Measurements from ENCODE around the gene ATF7.
A peak's percentile ranks its signal among the peaks of the same experiment; 100 is the strongest.

The ATF7 gene

DNA sequence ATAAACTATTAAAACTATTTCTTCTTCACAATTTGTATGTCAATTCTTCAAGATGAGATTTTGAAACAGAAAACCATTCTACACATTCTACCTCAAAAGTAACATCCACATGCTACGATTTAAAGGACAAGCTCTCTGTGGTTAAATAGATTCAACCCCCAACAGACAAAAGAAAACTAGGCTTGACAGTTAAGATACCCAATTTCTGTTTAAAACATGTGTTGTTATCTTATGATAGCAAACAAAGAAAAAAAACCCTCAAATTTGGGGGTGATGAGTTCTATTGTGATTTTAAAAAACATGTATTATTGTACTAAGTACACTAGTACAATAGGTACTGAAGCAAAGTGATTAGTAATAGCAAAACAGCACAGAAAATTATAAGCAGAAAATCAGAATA lies 33.8 kb downstream of the ATF7 start:
- Histone ChIP-seq H3K27me3 (ENCODE audit: control insufficient read depth in 5 of 5, insufficient read depth in 4 of 5, low read length in 5 of 5) (no peaks in the 10 kb centered on the region), H3K9me3 (ENCODE audit: control insufficient read depth in 5 of 5, low read length in 5 of 5) (no peaks in the 10 kb centered on the region), H3K9ac (ENCODE audit: low read length in 5 of 5) (no peak overlapping the region), H3K4me3 (ENCODE audit: low read depth in 1 of 5, low read length in 5 of 5) (no peak overlapping the region), H3K4me1 (ENCODE audit: control insufficient read depth in 5 of 5, insufficient read depth in 5 of 5, low read length in 5 of 5) (peaks cover 9 to 36% (median 27%) of the 10 kb centered on the region in 5 donors), H3K27ac (ENCODE audit: low read depth, low read length) (no peak overlapping the region), H3K36me3 (ENCODE audit: control insufficient read depth in 5 of 5, insufficient read depth in 5 of 5, low read length in 5 of 5) (peaks cover 0 to 4% (median 0%) of the 10 kb centered on the region in 5 donors)

- Histone ChIP-seq H3K4me1 (ENCODE audit: control insufficient read depth in 5 of 5, insufficient read depth in 5 of 5, low read length in 5 of 5) (peaks cover 9 to 28% (median 19%) of the 10 kb centered on the region in 5 donors), H3K27ac (ENCODE audit: low read depth, low read length) (no peak overlapping the region), H3K9ac (ENCODE audit: low read length in 5 of 5) (peak overlapping the region in 1 of 5 donors; percentile 43), H3K27me3 (ENCODE audit: control insufficient read depth in 5 of 5, insufficient read depth in 4 of 5, low read length in 5 of 5) (no peaks in the 10 kb centered on the region), H3K36me3 (ENCODE audit: control insufficient read depth in 5 of 5, insufficient read depth in 5 of 5, low read length in 5 of 5) (peaks cover 0 to 7% (median 0%) of the 10 kb centered on the region in 5 donors), H3K9me3 (ENCODE audit: control insufficient read depth in 5 of 5, low read length in 5 of 5) (no peaks in the 10 kb centered on the region), H3K4me3 (ENCODE audit: low read depth in 1 of 5, low read length in 5 of 5) (peak overlapping the region in 1 of 5 donors; percentile 19)
These were observed 34.6 kb downstream of the ATF7 start for GRCh38 chr12:53591301-53592206.

DNA sequence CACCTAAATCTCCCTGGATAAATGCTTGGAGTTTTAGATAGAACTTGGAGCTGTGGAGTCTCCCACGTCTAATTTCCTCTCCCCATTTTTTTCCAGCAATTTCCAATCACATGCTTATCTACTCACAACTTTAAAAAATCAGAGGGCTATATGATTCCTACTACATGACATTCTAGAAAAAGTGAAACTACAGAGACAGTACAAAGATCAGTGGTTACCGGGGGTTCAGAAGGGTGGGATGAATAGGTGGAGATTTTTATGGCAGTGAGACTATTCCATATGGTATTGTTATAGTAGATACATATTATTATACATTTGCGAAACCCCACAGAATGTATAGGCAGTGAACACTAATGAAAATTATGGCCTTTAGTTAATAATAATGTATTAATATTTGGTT lies 35.5 kb downstream of the ATF7 start:
- H3K4me1 ChIP-seq (ENCODE audit: control insufficient read depth in 5 of 5, insufficient read depth in 5 of 5, low read length in 5 of 5): peaks cover 9 to 26% (median 17%) of the 10 kb centered on the region in 5 donors
- no peak overlapping the region for H3K27ac ChIP-seq (ENCODE audit: low read depth, low read length)

GRCh38 chr12:53589915-53590314 lies 36.3 kb downstream of the ATF7 start:
- Histone ChIP-seq H3K9me3 (ENCODE audit: control insufficient read depth in 5 of 5, low read length in 5 of 5) (no peaks in the 10 kb centered on the region), H3K27ac (ENCODE audit: low read depth, low read length) (no peak overlapping the region), H3K9ac (ENCODE audit: low read length in 5 of 5) (no peak overlapping the region), H3K4me3 (ENCODE audit: low read depth in 1 of 5, low read length in 5 of 5) (no peak overlapping the region), H3K27me3 (ENCODE audit: control insufficient read depth in 5 of 5, insufficient read depth in 4 of 5, low read length in 5 of 5) (no peaks in the 10 kb centered on the region), H3K4me1 (ENCODE audit: control insufficient read depth in 5 of 5, insufficient read depth in 5 of 5, low read length in 5 of 5) (peaks cover 9 to 23% (median 17%) of the 10 kb centered on the region in 5 donors), H3K36me3 (ENCODE audit: control insufficient read depth in 5 of 5, insufficient read depth in 5 of 5, low read length in 5 of 5) (peaks cover 0 to 7% (median 0%) of the 10 kb centered on the region in 5 donors)

More for the DNA sequence above, 35.5 kb downstream of the ATF7 start:
- Histone ChIP-seq H3K4me3 (ENCODE audit: low read depth in 1 of 5, low read length in 5 of 5) (no peak overlapping the region), H3K27me3 (ENCODE audit: control insufficient read depth in 5 of 5, insufficient read depth in 4 of 5, low read length in 5 of 5) (no peaks in the 10 kb centered on the region), H3K9me3 (ENCODE audit: control insufficient read depth in 5 of 5, low read length in 5 of 5) (no peaks in the 10 kb centered on the region), H3K36me3 (ENCODE audit: control insufficient read depth in 5 of 5, insufficient read depth in 5 of 5, low read length in 5 of 5) (peaks cover 0 to 7% (median 0%) of the 10 kb centered on the region in 5 donors), H3K9ac (ENCODE audit: low read length in 5 of 5) (no peak overlapping the region)

DNA sequence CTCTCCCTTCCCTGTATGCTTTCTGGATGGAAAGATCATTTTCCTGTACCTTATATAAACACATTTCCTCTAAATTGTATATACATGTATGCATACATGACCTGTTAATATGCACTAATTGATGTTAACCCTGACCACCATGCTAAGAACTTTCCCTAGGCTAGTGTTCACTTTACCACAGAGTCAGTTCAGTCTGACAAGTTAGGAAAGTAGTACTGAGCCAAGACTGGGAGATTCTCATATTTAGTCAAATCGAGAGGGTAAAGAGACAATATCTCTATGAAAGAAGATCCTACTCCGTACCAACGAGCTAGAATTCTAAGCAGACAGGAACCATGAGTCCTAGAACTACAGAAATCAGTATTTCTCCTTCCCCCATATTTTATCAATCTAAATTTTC lies 36.8 kb downstream of the ATF7 start:
- peaks cover 9 to 21% (median 17%) of the 10 kb centered on the region in 5 donors for H3K4me1 ChIP-seq (ENCODE audit: control insufficient read depth in 5 of 5, insufficient read depth in 5 of 5, low read length in 5 of 5)
- no peak overlapping the region for H3K27ac ChIP-seq (ENCODE audit: low read depth, low read length)
- H3K27me3 ChIP-seq (ENCODE audit: control insufficient read depth in 5 of 5, insufficient read depth in 4 of 5, low read length in 5 of 5): no peaks in the 10 kb centered on the region
- no peaks in the 10 kb centered on the region for H3K9me3 ChIP-seq (ENCODE audit: control insufficient read depth in 5 of 5, low read length in 5 of 5)
- no peak overlapping the region for H3K9ac ChIP-seq (ENCODE audit: low read length in 5 of 5)
- H3K36me3 ChIP-seq (ENCODE audit: control insufficient read depth in 5 of 5, insufficient read depth in 5 of 5, low read length in 5 of 5): peaks cover 0 to 7% (median 0%) of the 10 kb centered on the region in 5 donors
- no peak overlapping the region for H3K4me3 ChIP-seq (ENCODE audit: low read depth in 1 of 5, low read length in 5 of 5)

DNA sequence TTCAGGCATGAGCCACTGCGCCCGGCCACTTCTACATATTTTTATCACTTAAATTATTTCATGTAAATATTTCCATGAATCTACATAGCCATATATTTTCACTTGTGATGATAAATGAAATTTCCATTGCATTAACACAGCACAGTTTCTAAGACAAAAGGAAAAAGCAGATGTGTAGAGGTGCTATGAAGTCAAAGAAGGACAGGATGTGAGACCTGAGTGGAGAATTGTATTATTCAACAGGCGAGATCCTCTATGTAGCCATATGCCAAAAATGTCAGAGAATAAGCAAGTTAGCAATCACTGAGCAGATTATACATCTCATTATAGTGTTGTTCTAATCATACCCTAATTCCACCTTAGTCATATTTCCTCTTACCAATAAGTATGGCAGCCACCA lies 38.1 kb downstream of the ATF7 start:
- H3K4me3 ChIP-seq (ENCODE audit: low read depth in 1 of 5, low read length in 5 of 5): no peak overlapping the region
- no peaks in the 10 kb centered on the region for H3K27me3 ChIP-seq (ENCODE audit: control insufficient read depth in 5 of 5, insufficient read depth in 4 of 5, low read length in 5 of 5)
- H3K27ac ChIP-seq (ENCODE audit: low read depth, low read length): no peak overlapping the region
- H3K4me1 ChIP-seq (ENCODE audit: control insufficient read depth in 5 of 5, insufficient read depth in 5 of 5, low read length in 5 of 5): peaks cover 9 to 21% (median 17%) of the 10 kb centered on the region in 5 donors
- no peaks in the 10 kb centered on the region for H3K9me3 ChIP-seq (ENCODE audit: control insufficient read depth in 5 of 5, low read length in 5 of 5)
- H3K9ac ChIP-seq (ENCODE audit: low read length in 5 of 5): no peak overlapping the region
- H3K36me3 ChIP-seq (ENCODE audit: control insufficient read depth in 5 of 5, insufficient read depth in 5 of 5, low read length in 5 of 5): peaks cover 0 to 7% (median 0%) of the 10 kb centered on the region in 5 donors

DNA sequence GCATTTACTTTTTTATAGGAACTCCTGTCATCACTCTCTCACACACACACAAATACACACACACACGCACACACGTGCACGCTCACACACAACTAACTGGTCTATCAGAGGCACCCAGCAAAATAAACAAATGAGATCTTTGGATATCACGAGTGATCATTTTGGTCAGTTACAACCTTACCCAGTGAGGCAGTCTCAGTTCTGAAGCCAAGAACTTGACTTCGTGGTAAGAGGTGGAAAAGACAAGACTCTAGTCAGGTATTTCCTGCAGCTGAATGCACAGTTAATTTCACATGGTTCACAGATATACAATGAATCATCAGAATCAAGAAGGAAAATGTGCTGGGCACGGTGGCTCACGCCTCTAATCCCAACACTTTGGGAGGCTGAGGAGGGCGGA lies 39.4 kb downstream of the ATF7 start:
- peaks cover 6 to 17% (median 13%) of the 10 kb centered on the region in 5 donors for H3K4me1 ChIP-seq (ENCODE audit: control insufficient read depth in 5 of 5, insufficient read depth in 5 of 5, low read length in 5 of 5)
- no peak overlapping the region for H3K4me3 ChIP-seq (ENCODE audit: low read depth in 1 of 5, low read length in 5 of 5)
- H3K36me3 ChIP-seq (ENCODE audit: control insufficient read depth in 5 of 5, insufficient read depth in 5 of 5, low read length in 5 of 5): peaks cover 0 to 7% (median 0%) of the 10 kb centered on the region in 5 donors
- H3K9ac ChIP-seq (ENCODE audit: low read length in 5 of 5): no peak overlapping the region
- H3K27ac ChIP-seq (ENCODE audit: low read depth, low read length): no peak overlapping the region
- H3K9me3 ChIP-seq (ENCODE audit: control insufficient read depth in 5 of 5, low read length in 5 of 5): no peaks in the 10 kb centered on the region
- H3K27me3 ChIP-seq (ENCODE audit: control insufficient read depth in 5 of 5, insufficient read depth in 4 of 5, low read length in 5 of 5): no peaks in the 10 kb centered on the region

DNA sequence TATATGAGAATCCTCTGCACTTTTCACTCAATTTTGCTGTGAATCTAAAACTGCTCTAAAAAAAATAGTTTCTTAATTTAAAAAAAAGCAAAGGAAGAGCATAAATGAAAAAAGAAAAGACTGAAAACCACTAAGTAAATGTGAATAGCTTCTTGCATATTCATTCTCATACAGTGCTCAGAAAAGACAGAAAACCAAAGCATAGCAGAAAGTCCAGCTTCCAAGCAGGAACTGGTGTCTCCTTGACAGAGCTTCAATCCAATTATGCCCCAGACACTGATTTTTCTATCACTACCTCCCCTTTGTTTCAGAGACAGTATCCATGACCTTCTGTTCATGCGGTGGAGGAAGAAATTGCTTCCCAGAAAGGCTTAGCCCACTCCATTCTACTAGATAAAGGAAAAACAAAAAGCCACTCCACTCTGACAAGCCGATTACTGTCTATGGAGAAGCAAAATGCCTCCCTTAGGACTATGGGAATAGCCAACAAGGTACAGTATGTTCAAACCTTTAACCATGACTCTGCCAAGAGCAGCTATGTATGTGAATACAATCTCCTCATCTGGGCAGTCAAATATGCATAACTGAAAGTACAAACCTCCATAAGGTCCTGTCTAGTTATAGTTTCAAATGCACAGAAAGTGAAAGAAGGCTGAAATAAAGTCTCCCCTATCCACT lies 40.6 kb downstream of the ATF7 start:
- peaks cover 0 to 7% (median 0%) of the 10 kb centered on the region in 5 donors for H3K36me3 ChIP-seq (ENCODE audit: control insufficient read depth in 5 of 5, insufficient read depth in 5 of 5, low read length in 5 of 5)
- H3K27ac ChIP-seq (ENCODE audit: low read depth, low read length): no peak overlapping the region
- H3K9ac ChIP-seq (ENCODE audit: low read length in 5 of 5): peak overlapping the region in 1 of 5 donors; percentile 48
- H3K9me3 ChIP-seq (ENCODE audit: control insufficient read depth in 5 of 5, low read length in 5 of 5): no peaks in the 10 kb centered on the region
- peaks cover 0 to 6% (median 2%) of the 10 kb centered on the region in 5 donors for H3K4me1 ChIP-seq (ENCODE audit: control insufficient read depth in 5 of 5, insufficient read depth in 5 of 5, low read length in 5 of 5)
- no peaks in the 10 kb centered on the region for H3K27me3 ChIP-seq (ENCODE audit: control insufficient read depth in 5 of 5, insufficient read depth in 4 of 5, low read length in 5 of 5)
- H3K4me3 ChIP-seq (ENCODE audit: low read depth in 1 of 5, low read length in 5 of 5): no peak overlapping the region

GRCh38 chr12:53579545-53579955 lies 46.6 kb downstream of the ATF7 start:
- Histone ChIP-seq H3K27ac (ENCODE audit: low read depth, low read length) (no peak overlapping the region), H3K9ac (ENCODE audit: low read length in 5 of 5) (no peak overlapping the region), H3K27me3 (ENCODE audit: control insufficient read depth in 5 of 5, insufficient read depth in 4 of 5, low read length in 5 of 5) (no peaks in the 10 kb centered on the region), H3K4me3 (ENCODE audit: low read depth in 1 of 5, low read length in 5 of 5) (no peak overlapping the region), H3K4me1 (ENCODE audit: control insufficient read depth in 5 of 5, insufficient read depth in 5 of 5, low read length in 5 of 5) (peaks cover 0 to 12% (median 10%) of the 10 kb centered on the region in 5 donors), H3K36me3 (ENCODE audit: control insufficient read depth in 5 of 5, insufficient read depth in 5 of 5, low read length in 5 of 5) (peaks cover 0 to 8% (median 7%) of the 10 kb centered on the region in 5 donors), H3K9me3 (ENCODE audit: control insufficient read depth in 5 of 5, low read length in 5 of 5) (no peaks in the 10 kb centered on the region)

DNA sequence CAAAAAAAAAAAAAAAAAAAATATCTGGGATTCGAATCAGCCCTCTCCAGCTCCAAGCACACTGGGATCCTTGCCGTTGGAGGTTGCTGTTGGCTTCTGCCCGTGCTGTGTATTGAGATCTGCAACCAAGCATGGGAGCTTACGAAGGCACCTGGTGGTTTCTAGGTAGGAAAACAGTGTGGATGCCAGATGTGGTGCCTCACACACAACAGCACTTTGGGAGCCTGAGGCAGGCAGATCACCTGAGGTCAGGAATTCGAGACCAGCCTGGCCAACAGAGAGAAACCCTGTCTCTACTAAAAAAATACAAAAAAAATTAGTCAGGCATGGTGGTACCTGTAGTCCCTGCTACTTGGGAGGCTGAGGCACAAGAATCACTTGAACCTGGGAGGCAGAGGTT lies 47.4 kb downstream of the ATF7 start:
- Histone ChIP-seq H3K4me3 (ENCODE audit: low read depth in 1 of 5, low read length in 5 of 5) (no peak overlapping the region), H3K9ac (ENCODE audit: low read length in 5 of 5) (no peak overlapping the region), H3K27me3 (ENCODE audit: control insufficient read depth in 5 of 5, insufficient read depth in 4 of 5, low read length in 5 of 5) (no peaks in the 10 kb centered on the region), H3K9me3 (ENCODE audit: control insufficient read depth in 5 of 5, low read length in 5 of 5) (no peaks in the 10 kb centered on the region), H3K4me1 (ENCODE audit: control insufficient read depth in 5 of 5, insufficient read depth in 5 of 5, low read length in 5 of 5) (peaks cover 0 to 12% (median 10%) of the 10 kb centered on the region in 5 donors), H3K36me3 (ENCODE audit: control insufficient read depth in 5 of 5, insufficient read depth in 5 of 5, low read length in 5 of 5) (peaks cover 0 to 8% (median 7%) of the 10 kb centered on the region in 5 donors), H3K27ac (ENCODE audit: low read depth, low read length) (no peak overlapping the region)
